Stimulated activated CD4-positive, alpha-beta T cell treated with anti-CD3 and anti-CD28 coated beads, TNF-alpha, amount 100 ng/mL, for 1 hour (primary cell): ENCODE data around the gene STAT2.

Experiments
- DNase-seq, 3 donors: peaks; one replicate each; pipeline ENCODE4 v3.0.0-alpha.2; 2020; ENCODE audit warnings: low read depth in 3 of 3, low spot score in 1 of 3

Gene STAT2

GRCh38 chr12:56297400-56297799 lies 62.5 kb downstream of the STAT2 start:
- DNase-seq: no peak

DNA sequence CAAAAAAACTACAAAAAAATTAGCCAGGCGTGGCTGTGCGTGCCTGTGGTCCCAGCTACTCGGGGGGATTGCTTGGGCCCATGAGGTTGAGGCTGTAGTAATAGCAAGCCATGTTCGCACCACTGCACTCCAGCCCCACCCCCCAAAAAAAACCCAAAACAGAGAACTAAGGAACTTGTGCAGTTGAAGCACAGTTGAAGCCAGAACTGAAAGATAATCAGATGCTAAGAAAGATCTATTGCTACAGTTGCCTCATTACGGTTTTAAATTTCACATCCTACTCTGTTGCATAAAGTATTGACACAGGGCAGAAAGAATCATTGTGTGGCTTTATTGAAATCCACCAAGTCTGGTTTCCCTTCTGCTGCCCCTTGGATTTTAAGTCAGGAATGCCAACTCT lies 63.6 kb downstream of the STAT2 start:
- no peak for DNase-seq

DNA sequence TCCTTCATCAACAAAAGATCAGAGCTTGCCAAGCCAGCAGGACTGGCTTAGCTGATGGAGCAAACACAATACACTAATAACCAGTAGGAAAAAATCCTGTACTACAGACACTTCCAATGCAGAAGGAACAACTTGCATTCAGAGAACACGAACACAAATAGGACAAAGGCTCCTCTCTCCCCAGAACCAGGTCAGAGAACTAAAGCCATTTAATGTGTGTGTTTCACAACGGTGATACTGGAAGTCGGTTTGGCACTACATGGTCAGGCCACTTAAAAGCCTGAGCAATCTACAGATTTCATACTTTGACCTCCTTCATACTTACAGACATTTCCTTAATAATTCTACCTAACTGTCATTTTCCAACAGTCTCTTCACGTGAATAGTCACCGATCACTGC lies 66.1 kb downstream of the STAT2 start:
- DNase-seq: no peak
